ENCODE measurements around the gene CUX1.

- TF ChIP-seq CREB1 (IDR thresholded peaks at IDR 0.05; ENCODE audit: low read depth): no peak
- TF ChIP-seq EP300 (IDR thresholded peaks at IDR 0.05; ENCODE audit: borderline replicate concordance): no peak
- no peak for TF ChIP-seq USF1 (IDR thresholded peaks at IDR 0.05)
- TF ChIP-seq NFIC (IDR thresholded peaks at IDR 0.05): no peak
- no peak for TF ChIP-seq REST (IDR thresholded peaks at IDR 0.05; ENCODE audit: low read depth)
- TF ChIP-seq CEBPB (IDR thresholded peaks at IDR 0.05): no peak
- no peak for TF ChIP-seq TAF1 (IDR thresholded peaks at IDR 0.05; ENCODE audit: low read depth)
- TF ChIP-seq RAD21 (IDR thresholded peaks at IDR 0.05; ENCODE audit: low read depth): no peak
- TF ChIP-seq, protein P1, sequence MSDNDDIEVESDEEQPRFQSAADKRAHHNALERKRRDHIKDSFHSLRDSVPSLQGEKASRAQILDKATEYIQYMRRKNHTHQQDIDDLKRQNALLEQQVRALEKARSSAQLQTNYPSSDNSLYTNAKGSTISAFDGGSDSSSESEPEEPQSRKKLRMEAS (IDR thresholded peaks at IDR 0.05): no peak
- no peak for TF ChIP-seq FOXM1 (IDR thresholded peaks at IDR 0.05; ENCODE audit: borderline replicate concordance, low read depth)
- no peak for TF ChIP-seq YY1 (IDR thresholded peaks at IDR 0.05; ENCODE audit: low read depth)
- TF ChIP-seq EGR1 (IDR thresholded peaks at IDR 0.05): no peak
Observed at GRCh38 chr7:102138676-102139075, 321.2 kb downstream of the CUX1 start.
